Colon (tissue), 2 donors: ENCODE measurements around the gene GGACT.

Source experiments
- FAIRE-seq: peaks from 2 replicates; lab custom pipeline; 2012; peaks lifted over from hg19 to GRCh38; lab: Jason Lieb, UNC
- donor health status: control.
- donor health status: control.

The GGACT gene

GRCh38 chr13:100511466-100511865 lies 77.1 kb downstream of the GGACT start:
- FAIRE-seq = no peak

- no peak for FAIRE-seq
These were observed 78.2 kb downstream of the GGACT start for GRCh38 chr13:100510208-100510957.

- FAIRE-seq = no peak
These were observed 79.6 kb downstream of the GGACT start for GRCh38 chr13:100508996-100509395.

- no peak for FAIRE-seq
These were observed 80.1 kb downstream of the GGACT start for GRCh38 chr13:100508455-100508854.

- FAIRE-seq = no peak
These were observed 81.8 kb downstream of the GGACT start for GRCh38 chr13:100506600-100507422.

- FAIRE-seq = no peak
These were observed 82.4 kb downstream of the GGACT start for GRCh38 chr13:100506154-100506553.

- no peak for FAIRE-seq
These were observed 85.0 kb downstream of the GGACT start for GRCh38 chr13:100503622-100504021.

GRCh38 chr13:100502446-100502845 lies 86.1 kb downstream of the GGACT start:
- no peak for FAIRE-seq

- FAIRE-seq = no peak
These were observed 91.2 kb downstream of the GGACT start for GRCh38 chr13:100497389-100497788.

- no peak for FAIRE-seq
These were observed 93.1 kb downstream of the GGACT start for GRCh38 chr13:100495455-100495854.

GRCh38 chr13:100493418-100493817 lies 95.2 kb downstream of the GGACT start:
- FAIRE-seq = no peak

- no peak for FAIRE-seq
These were observed 97.3 kb downstream of the GGACT start for GRCh38 chr13:100491164-100491842.

GRCh38 chr13:100490692-100491091 lies 97.9 kb downstream of the GGACT start:
- FAIRE-seq = no peak

- no peak for FAIRE-seq
These were observed 103.3 kb downstream of the GGACT start for GRCh38 chr13:100485265-100485664.

GRCh38 chr13:100484702-100485101 lies 103.9 kb downstream of the GGACT start:
- no peak for FAIRE-seq

- FAIRE-seq = no peak
These were observed 104.7 kb downstream of the GGACT start for GRCh38 chr13:100483841-100484381.

GRCh38 chr13:100483139-100483538 lies 105.5 kb downstream of the GGACT start:
- no peak for FAIRE-seq

GRCh38 chr13:100480676-100481075 lies 107.9 kb downstream of the GGACT start:
- no peak for FAIRE-seq
